ENCODE results near the gene ICE2. TPM values are rescaled to one million over a fixed set of nuclear protein-coding genes. Genes with fewer than 3 reads are reported as not detected.

ICE2 gene
- total RNA-seq, 2 experiments from 2014 or later = 72.0 to 72.8 TPM

- no peak for DNase-seq
- peaks cover 2% of the 10 kb centered on the region for H3K36me3 Mint-ChIP-seq
Measured at GRCh38 chr15:60370105-60370868, 108.7 kb downstream of the ICE2 start.

GRCh38 chr15:60369696-60370095, 109.2 kb downstream of the ICE2 start:
- Mint-ChIP-seq H3K27ac (no peak overlapping the region), H3K4me1 (peaks cover 11% of the 10 kb centered on the region), H3K36me3 (peaks cover 2% of the 10 kb centered on the region), H3K9me3 (no peaks in the 10 kb centered on the region), H3K27me3 (no peaks in the 10 kb centered on the region), H3K4me3 (no peak overlapping the region)
- no peak for DNase-seq

More at GRCh38 chr15:60370105-60370868, 108.7 kb downstream of the ICE2 start:
- Mint-ChIP-seq H3K4me3 (no peak overlapping the region), H3K4me1 (peaks cover 11% of the 10 kb centered on the region), H3K9me3 (no peaks in the 10 kb centered on the region), H3K27me3 (no peaks in the 10 kb centered on the region), H3K27ac (no peak overlapping the region)

Other genes starting within 250 kb of the ICE2 start
- gene ANXA2, start 81.2 kb downstream of the ICE2 start, total RNA-seq = 10 to 100 TPM; 44.0 to 44.8 TPM

Data from activated naive CD8-positive, alpha-beta T cell treated with anti-CD3 and anti-CD28 coated beads for 36 hours (primary cell).